GM12864 (cell line): Measurements from ENCODE around the gene TSPAN5.

Source experiments
- DNase-seq: peaks from one replicate; pipeline ENCODE4 v3.0.0-alpha.2; 2011; ENCODE audit warnings: low read depth
- H3K4me3 ChIP-seq: 2 replicates; pipeline ENCODE4 v1.5.1; 2011; ENCODE audit warnings: mild to moderate bottlenecking, low read depth, low read length, control low read depth
- TF ChIP-seq, protein P1 (sequence below): IDR thresholded peaks from 2 replicates; pipeline ENCODE4 v1.5.1; 2011; ENCODE audit warnings: low read depth, mild to moderate bottlenecking, moderate library complexity, low read length, control low read depth, inconsistent platforms; ENCODE audit errors: missing control alignments

The TSPAN5 gene

GRCh38 chr4:98691588-98691987, 33.2 kb upstream of the TSPAN5 start:
- DNase-seq = no peak
- TF ChIP-seq, protein P1, sequence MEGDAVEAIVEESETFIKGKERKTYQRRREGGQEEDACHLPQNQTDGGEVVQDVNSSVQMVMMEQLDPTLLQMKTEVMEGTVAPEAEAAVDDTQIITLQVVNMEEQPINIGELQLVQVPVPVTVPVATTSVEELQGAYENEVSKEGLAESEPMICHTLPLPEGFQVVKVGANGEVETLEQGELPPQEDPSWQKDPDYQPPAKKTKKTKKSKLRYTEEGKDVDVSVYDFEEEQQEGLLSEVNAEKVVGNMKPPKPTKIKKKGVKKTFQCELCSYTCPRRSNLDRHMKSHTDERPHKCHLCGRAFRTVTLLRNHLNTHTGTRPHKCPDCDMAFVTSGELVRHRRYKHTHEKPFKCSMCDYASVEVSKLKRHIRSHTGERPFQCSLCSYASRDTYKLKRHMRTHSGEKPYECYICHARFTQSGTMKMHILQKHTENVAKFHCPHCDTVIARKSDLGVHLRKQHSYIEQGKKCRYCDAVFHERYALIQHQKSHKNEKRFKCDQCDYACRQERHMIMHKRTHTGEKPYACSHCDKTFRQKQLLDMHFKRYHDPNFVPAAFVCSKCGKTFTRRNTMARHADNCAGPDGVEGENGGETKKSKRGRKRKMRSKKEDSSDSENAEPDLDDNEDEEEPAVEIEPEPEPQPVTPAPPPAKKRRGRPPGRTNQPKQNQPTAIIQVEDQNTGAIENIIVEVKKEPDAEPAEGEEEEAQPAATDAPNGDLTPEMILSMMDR = no peak
- H3K4me3 ChIP-seq = no peak overlapping the region

GRCh38 chr4:98689507-98690174, 31.2 kb upstream of the TSPAN5 start:
- H3K4me3 ChIP-seq = no peak overlapping the region
- TF ChIP-seq, protein P1 = no peak
- DNase-seq = no peak

- H3K4me3 ChIP-seq = no peak overlapping the region
- TF ChIP-seq, protein P1 = no peak
- DNase-seq = no peak
Observed at GRCh38 chr4:98688411-98689290, 30.2 kb upstream of the TSPAN5 start.

- TF ChIP-seq, protein P1 = no peak
- no peak for DNase-seq
Observed at GRCh38 chr4:98687876-98688275, 29.5 kb upstream of the TSPAN5 start.

DNA sequence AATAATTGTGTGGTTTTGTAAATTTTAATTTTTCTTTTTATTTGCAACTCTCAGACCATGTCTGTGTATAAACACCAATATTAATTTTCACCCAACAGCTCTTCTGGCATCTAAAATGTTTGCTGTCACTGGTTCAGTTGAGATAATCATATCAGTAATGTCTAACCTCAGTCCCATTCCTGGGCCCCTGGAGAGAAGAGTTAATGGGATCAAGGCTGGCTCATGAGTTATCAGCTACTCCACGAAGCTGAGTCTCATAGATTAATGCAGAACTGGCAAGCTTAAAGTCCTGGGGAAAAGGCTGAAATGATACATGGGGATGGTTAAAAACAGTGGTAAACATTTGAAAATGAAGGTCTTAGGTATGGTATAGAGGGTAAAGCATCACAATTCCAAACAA, 28.4 kb upstream of the TSPAN5 start:
- TF ChIP-seq, protein P1 = no peak
- H3K4me3 ChIP-seq = no peak overlapping the region
- no peak for DNase-seq

More at GRCh38 chr4:98687876-98688275, 29.5 kb upstream of the TSPAN5 start:
- H3K4me3 ChIP-seq = no peak overlapping the region

DNA sequence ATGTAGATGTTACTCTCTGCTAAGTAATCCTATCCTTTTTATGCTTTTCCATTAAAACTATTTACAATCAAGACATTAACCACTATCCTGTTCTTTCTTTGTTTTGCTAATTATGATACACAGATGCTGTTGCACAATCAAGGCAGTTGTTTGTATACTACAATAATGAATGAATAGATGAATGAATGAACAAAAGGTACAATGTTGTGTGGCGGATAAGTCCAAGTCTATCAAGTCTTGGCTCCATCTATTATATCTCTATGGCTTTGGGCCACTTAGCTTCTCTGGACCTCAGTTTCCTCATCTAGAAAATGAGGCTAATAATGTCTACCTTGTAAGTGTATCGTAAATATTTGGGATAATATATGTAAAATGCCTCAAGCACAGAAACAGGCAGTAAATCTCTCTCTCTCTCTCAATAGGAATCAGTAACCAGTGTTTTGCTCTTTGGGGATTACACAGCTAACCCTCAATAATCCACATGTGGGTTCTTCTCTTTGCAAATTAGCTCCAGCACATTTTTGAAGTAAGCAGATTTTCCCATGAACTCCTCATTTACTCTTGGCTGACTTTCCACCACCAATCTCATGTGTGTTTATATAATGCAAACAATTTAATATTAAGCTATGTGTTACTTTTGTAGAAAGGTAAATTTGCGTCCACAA, 27.8 kb upstream of the TSPAN5 start:
- DNase-seq = no peak
- TF ChIP-seq, protein P1 = no peak
- H3K4me3 ChIP-seq = no peak overlapping the region
